GM06990 (cell line): ENCODE results near the gene GRIK4.

ENCODE experiments used
- DNase-seq: peaks from one replicate; pipeline ENCODE4 v3.0.0-alpha.2; 2011; ENCODE audit not compliant: insufficient read length; ENCODE audit errors: extremely low read depth
- H3K27me3 ChIP-seq: replicated peaks from 2 replicates; pipeline ENCODE4 v1.6.0; 2011; ENCODE audit warnings: low read length; ENCODE audit not compliant: control insufficient read depth, insufficient read depth
- H3K36me3 ChIP-seq: 2 replicates; pipeline ENCODE4 v1.5.1; 2011; ENCODE audit warnings: low read length; ENCODE audit not compliant: control insufficient read depth, insufficient read depth
- H3K4me3 ChIP-seq: replicated peaks from 2 replicates; pipeline ENCODE4 v1.5.1; 2011; ENCODE audit warnings: low read depth, mild to moderate bottlenecking, control low read depth, low read length
- CTCF ChIP-seq: IDR thresholded peaks from 2 replicates; pipeline ENCODE4 v1.5.1; 2011; ENCODE audit warnings: low read length, control low read depth, mild to moderate bottlenecking, inconsistent platforms; ENCODE audit not compliant: insufficient read depth, poor library complexity, severe bottlenecking

GRIK4 gene

GRCh38 chr11:120529214-120529613 lies 17.7 kb downstream of the GRIK4 start:
- DNase-seq: no peak
- Histone ChIP-seq H3K36me3 (no peaks in the 10 kb centered on the region), H3K4me3 (no peak overlapping the region), H3K27me3 (peaks cover 2% of the 10 kb centered on the region)
- TF ChIP-seq CTCF: no peak

GRCh38 chr11:120529911-120530310 lies 18.4 kb downstream of the GRIK4 start:
- TF ChIP-seq CTCF: no peak
- H3K27me3 ChIP-seq: peaks cover 2% of the 10 kb centered on the region
- H3K4me3 ChIP-seq: no peak overlapping the region
- no peaks in the 10 kb centered on the region for H3K36me3 ChIP-seq
- no peak for DNase-seq

- no peak overlapping the region for H3K4me3 ChIP-seq
- peaks cover 2% of the 10 kb centered on the region for H3K27me3 ChIP-seq
- no peaks in the 10 kb centered on the region for H3K36me3 ChIP-seq
- DNase-seq: no peak
- TF ChIP-seq CTCF: no peak
Measured at GRCh38 chr11:120532082-120532831, 20.7 kb downstream of the GRIK4 start.

- H3K4me3 ChIP-seq: no peak overlapping the region
- no peak for TF ChIP-seq CTCF
- no peak for DNase-seq
- no peaks in the 10 kb centered on the region; the same call in none of the 2 replicates for H3K27me3 ChIP-seq
- H3K36me3 ChIP-seq: no peaks in the 10 kb centered on the region
Measured at GRCh38 chr11:120532832-120533196, 21.3 kb downstream of the GRIK4 start.

- Histone ChIP-seq H3K27me3 (no peaks in the 10 kb centered on the region), H3K4me3 (no peak overlapping the region), H3K36me3 (no peaks in the 10 kb centered on the region)
- no peak for TF ChIP-seq CTCF
- no peak for DNase-seq
Measured at GRCh38 chr11:120536091-120536796, 24.7 kb downstream of the GRIK4 start.
